AG09319 (cell line): ENCODE measurements around the gene TRAPPC5.
A peak's percentile ranks its signal among the peaks of the same experiment; 100 is the strongest.

ENCODE experiments used
- DNase-seq: peaks from one replicate; pipeline ENCODE4 v3.0.0-alpha.2; 2010; ENCODE audit warnings: low read depth; ENCODE audit errors: extremely low read depth
- TF ChIP-seq, protein P1 (sequence below): IDR thresholded peaks from 2 replicates; pipeline ENCODE4 v1.5.1; 2011; ENCODE audit warnings: low read depth, mild to moderate bottlenecking, inconsistent platforms, low read length, moderate library complexity

TRAPPC5 gene

DNA sequence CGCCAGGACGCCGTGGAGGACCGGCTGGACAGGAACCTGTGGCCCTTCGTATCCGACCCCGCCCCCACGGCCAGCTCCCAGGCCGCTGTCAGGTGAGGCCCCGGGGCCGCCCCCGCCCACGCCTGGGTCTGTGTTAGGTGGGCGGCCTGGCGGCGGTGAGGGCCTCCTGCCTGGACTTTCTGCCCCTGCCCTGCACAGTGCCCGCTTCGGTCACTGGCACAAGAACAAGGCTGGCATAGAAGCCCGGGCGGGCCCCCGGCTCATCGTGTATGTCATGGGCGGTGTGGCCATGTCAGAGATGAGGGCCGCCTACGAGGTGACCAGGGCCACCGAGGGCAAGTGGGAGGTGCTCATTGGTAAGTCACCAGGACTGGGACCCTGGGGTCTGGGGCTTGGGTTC lies 33.5 kb upstream of the TRAPPC5 start:
- no peak for DNase-seq
- TF ChIP-seq, protein P1, sequence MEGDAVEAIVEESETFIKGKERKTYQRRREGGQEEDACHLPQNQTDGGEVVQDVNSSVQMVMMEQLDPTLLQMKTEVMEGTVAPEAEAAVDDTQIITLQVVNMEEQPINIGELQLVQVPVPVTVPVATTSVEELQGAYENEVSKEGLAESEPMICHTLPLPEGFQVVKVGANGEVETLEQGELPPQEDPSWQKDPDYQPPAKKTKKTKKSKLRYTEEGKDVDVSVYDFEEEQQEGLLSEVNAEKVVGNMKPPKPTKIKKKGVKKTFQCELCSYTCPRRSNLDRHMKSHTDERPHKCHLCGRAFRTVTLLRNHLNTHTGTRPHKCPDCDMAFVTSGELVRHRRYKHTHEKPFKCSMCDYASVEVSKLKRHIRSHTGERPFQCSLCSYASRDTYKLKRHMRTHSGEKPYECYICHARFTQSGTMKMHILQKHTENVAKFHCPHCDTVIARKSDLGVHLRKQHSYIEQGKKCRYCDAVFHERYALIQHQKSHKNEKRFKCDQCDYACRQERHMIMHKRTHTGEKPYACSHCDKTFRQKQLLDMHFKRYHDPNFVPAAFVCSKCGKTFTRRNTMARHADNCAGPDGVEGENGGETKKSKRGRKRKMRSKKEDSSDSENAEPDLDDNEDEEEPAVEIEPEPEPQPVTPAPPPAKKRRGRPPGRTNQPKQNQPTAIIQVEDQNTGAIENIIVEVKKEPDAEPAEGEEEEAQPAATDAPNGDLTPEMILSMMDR: no peak

DNA sequence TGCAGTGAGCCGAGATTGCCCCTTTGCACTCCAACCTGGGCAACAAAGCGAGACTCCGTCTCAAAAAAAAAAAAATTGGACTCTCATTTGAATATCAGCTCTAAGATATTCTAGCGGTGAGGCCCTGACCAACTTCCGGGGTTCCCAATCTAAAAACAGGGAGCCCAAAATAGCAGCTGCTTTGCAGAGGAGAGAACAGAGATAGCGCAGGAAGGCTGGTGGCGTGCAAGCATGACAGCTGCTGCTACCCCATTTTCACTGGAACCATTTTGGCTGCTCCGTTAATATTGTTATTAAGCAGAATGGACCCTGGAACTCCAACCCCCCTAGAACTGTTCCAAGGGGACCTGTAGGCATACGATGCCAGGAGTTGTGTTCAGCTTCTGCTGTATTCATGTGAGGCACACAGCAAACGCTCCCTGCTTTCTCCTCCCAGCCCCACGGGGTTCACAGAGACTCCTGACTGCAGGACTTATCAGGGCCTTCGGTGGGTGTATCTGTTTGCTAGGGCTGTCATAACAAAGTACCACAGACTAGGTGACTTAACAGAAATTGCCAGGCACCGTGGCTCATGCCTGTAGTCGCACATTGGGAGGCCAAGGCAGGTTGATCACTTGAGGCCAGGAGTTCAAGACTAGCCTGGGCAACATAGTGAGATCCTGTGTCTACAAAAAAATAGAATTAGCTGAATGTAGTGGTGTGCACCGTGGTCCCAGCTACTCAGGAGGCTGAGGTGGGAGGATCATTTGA lies 32.2 kb upstream of the TRAPPC5 start:
- DNase-seq: no peak
- TF ChIP-seq, protein P1: no peak

DNA sequence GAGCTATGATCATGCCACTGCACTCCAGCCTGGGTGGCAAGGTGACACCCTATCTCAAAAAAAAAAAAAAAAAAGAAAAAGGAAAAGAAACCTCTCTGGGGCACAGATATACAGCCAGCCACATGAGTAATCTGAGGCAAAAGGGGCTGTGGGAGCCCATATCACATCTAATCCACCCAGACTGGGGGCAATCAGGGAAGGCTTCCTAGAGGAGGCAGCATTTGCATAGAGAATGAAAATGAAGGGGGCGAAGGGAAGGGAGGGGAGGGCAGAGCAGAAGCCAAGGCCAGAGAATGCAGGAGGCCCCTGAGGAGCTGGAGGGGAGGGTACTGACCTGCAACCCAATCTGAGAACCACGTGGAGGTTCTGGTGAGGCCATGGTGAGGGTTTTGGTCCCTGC lies 30.5 kb upstream of the TRAPPC5 start:
- DNase-seq: no peak
- TF ChIP-seq, protein P1: no peak

DNA sequence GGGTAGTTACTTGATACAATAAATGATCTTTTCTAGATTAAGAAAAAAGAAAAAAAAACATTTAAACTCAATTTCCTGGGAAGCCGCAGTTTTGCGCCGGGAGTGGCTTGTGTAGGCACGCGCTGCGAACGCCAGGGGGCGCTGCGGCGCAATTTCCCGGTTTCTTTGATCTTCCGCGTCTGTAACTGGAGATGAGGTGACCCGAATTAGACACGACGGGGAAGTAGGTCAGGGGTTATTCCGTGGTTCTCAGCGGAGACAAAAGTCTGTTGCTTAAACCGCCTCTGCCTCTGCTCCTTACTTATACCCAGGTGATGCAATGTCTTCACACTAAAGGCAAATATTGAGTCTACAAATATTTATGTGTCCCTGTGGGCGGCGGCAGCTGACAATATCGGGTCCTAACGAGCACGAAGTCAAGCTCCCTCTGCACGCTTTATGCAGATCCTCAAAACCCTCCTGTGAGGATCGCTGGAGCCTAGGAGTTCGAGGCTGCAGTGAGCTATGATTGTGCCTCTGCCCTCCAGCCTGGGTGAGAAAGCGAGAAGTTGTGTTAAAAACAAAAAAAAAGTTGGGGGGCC lies 28.5 kb upstream of the TRAPPC5 start:
- TF ChIP-seq, protein P1: peak; percentile 99
- peak; percentile 30 for DNase-seq

DNA sequence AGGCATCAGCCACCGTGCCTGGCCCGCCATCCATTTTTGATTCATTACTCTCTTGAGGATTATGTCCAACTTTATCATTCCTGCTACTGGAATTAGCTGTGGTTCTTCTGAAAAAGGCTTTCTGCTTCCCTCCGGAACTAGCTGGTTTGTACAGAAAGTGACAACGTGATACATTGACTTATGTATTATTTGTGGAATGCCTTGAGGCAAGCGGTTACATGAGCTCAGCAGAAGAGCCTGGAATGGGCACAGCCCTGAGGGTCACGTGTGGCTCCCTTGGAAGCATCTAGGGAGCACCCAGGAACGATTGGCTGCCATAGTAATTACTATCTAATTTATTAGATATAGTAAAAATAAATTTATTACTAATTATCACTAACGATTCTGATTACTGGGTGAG lies 26.2 kb upstream of the TRAPPC5 start:
- TF ChIP-seq, protein P1: no peak
- no peak for DNase-seq

DNA sequence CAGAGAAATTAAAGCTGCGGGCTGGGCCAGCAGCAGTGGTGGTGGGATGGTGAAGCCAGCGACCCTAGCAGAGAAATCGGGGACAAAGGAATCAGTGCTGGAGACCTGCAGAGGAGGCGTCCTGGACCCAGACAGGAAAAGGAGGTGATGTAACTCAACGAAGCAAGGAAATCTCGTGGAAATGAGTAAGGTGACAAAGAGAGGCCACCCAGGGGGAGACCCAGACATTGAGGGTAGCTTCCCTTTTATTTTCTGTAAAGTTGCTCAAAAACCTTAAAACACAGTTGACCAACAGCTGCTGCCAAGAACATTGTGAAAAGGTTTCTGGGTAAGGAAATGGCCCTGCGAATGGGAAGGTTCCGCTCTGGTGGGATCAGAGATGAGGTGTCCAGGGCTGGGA lies 25.1 kb upstream of the TRAPPC5 start:
- TF ChIP-seq, protein P1: no peak
- no peak for DNase-seq

DNA sequence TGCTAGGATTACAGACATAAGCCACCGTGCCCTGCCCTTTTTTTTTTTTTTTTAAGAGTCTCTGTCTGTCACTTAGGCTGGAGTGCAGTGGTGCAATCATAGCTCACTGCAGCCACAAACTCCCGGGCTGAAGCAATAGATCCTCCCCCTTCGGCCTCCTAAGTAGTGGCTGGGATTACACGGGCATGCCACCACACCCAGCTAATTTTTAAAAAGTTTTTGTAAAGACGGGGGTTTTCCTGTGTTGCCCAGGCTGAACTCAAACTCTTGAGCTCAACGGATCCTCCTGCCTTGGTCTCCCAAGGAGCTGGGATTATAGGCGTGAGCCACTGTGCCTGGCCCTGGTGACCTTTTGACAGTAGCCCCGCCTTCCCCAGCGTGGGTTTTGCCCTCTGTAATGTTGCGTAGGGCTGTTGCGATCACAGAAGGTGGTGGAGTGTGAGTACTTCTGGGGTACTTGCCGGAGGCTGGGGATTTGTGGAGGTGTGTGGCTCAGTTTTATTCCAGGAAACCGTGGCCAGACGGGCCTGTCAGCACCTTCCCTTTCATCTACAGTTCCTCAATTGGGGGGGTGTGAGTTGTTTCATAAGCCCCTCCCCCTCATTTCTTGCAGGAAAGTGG lies 23.4 kb upstream of the TRAPPC5 start:
- TF ChIP-seq, protein P1: no peak
- DNase-seq: no peak
